H1 (cell line): ENCODE data around the gene SOX1. TPM values are rescaled to one million over a fixed set of nuclear protein-coding genes. Genes with fewer than 3 reads are reported as not detected.

Experiments
- RAD21 ChIP-seq, 2 experiments: IDR thresholded peaks in 1 of 2; conservative IDR thresholded peaks in 1 of 2; 2 replicates each; pipeline ENCODE4 v1.6.1; 2011; ENCODE audit warnings: low read depth in 2 of 2, low read length in 2 of 2, improper control_type of control experiment in 1 of 2, inconsistent platforms in 1 of 2, mild to moderate bottlenecking in 1 of 2, moderate library complexity in 1 of 2
- SIX5 ChIP-seq: IDR thresholded peaks from 2 replicates; pipeline ENCODE4 v1.6.1; 2011; ENCODE audit warnings: mild to moderate bottlenecking, low read depth, low read length
- polyA plus RNA-seq, 7 experiments: library from polyadenylated mRNA; depleted of rRNA in 3 of 7; stranded (reverse) in 5 of 7; unstranded in 2 of 7; fragments of >200 nt in 5 of 7; fragments of 200-250 nt in 2 of 7; gene quantifications; 1 replicate in 5 of 7; 2 replicates in 1 of 7; 4 replicates in 1 of 7; pipeline versions ENCODE4 v1.2.1 to v1.2.3, GENCODE V29; 2011 to 2013; ENCODE audit warnings: missing spikeins in 2 of 7, mixed read lengths in 2 of 7
- total RNA-seq: library from RNA; stranded (reverse); fragmentation: NEBNext Ultra II Directional; extraction: Animal tissue kit (Norgen Biotek cat#: 25700); gene quantifications from 2 replicates; pipeline ENCODE4 v1.2.1, GENCODE V29; 2021
- TF ChIP-seq, protein P1 (sequence below), 3 experiments: IDR thresholded peaks; 1 replicate in 2 of 3; 2 replicates in 1 of 3; pipeline versions ENCODE4 v1.5.1 to v1.6.1; 2011; ENCODE audit warnings: low read length in 3 of 3, mild to moderate bottlenecking in 3 of 3, inconsistent platforms in 2 of 3, low read depth in 1 of 3, moderate library complexity in 1 of 3; ENCODE audit not compliant: insufficient read depth in 1 of 3; ENCODE audit errors: control extremely low read depth in 1 of 3
- TF ChIP-seq, protein P2 (sequence below): IDR thresholded peaks from 2 replicates; pipeline ENCODE4 v1.6.1; 2011; ENCODE audit warnings: low read length, improper control_type of control experiment

Gene SOX1
- total and polyA plus RNA-seq, 2 of the 8 experiments (the other 6 are each of a cell fraction or from before 2014, with no cell fraction given): 0.03 to 0.09 TPM

DNA sequence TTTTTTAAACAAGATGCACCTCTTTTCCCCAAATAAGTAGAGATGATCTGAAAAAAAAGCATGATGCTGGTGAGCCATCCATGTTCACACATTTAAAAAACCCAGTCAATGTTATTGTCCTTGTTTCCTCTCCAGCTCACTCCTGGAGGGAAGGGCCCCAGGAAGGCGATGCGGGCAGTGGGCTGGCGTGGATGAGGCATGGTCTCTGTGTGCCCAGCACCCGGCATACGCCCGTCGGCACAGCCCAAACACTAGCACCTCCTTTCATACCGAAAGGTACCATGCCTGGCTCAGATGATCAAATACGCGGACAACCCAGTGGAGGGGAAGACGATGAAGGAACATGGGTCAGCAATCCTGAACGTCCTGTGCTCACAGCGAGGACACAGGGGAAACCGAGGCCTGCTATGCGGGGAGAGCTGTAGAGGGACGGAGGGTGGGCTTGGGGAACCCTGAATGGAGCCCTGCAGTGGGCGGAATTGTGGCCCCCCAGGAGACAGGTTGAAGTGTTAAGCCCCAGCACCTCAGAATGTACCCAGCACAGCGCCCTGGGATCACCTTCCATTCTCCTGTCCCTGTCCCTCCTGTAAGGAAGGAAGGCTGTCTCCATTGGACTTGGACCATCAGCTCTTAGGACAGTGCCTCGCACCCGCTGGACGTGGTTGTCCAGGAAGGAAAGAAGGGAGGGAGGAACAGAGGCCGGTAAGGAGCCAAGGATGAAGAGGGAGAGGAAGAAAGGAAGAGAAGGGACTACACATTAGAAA, 49.4 kb downstream of the SOX1 start (continued):
- TF ChIP-seq, protein P1, sequence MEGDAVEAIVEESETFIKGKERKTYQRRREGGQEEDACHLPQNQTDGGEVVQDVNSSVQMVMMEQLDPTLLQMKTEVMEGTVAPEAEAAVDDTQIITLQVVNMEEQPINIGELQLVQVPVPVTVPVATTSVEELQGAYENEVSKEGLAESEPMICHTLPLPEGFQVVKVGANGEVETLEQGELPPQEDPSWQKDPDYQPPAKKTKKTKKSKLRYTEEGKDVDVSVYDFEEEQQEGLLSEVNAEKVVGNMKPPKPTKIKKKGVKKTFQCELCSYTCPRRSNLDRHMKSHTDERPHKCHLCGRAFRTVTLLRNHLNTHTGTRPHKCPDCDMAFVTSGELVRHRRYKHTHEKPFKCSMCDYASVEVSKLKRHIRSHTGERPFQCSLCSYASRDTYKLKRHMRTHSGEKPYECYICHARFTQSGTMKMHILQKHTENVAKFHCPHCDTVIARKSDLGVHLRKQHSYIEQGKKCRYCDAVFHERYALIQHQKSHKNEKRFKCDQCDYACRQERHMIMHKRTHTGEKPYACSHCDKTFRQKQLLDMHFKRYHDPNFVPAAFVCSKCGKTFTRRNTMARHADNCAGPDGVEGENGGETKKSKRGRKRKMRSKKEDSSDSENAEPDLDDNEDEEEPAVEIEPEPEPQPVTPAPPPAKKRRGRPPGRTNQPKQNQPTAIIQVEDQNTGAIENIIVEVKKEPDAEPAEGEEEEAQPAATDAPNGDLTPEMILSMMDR (IDR thresholded peaks at IDR 0.05; ENCODE audit: control extremely low read depth in 1 of 3, insufficient read depth in 1 of 3, low read depth in 1 of 3, low read length in 3 of 3): no peak
- TF ChIP-seq SIX5 (no peak), RAD21 (IDR thresholded peaks at IDR 0.05 in 1 of 2, conservative IDR thresholded peaks at IDR 0.05 in 1 of 2; ENCODE audit: low read depth in 2 of 2, low read length in 2 of 2) (no peak)
- TF ChIP-seq, protein P2, sequence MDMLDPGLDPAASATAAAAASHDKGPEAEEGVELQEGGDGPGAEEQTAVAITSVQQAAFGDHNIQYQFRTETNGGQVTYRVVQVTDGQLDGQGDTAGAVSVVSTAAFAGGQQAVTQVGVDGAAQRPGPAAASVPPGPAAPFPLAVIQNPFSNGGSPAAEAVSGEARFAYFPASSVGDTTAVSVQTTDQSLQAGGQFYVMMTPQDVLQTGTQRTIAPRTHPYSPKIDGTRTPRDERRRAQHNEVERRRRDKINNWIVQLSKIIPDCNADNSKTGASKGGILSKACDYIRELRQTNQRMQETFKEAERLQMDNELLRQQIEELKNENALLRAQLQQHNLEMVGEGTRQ: no peak
